LNCaP clone FGC (cell line): Measurements from ENCODE around the gene CACHD1.

Experiments
- DNase-seq: peaks from one replicate; pipeline ENCODE4 v3.0.0-alpha.2; 2011; ENCODE audit warnings: low read depth
- H3K4me3 ChIP-seq: 2 replicates; pipeline ENCODE4 v1.5.1; 2011; ENCODE audit warnings: mild to moderate bottlenecking, low read depth, low read length, control low read depth
- TF ChIP-seq, protein P1 (sequence below): IDR thresholded peaks from 2 replicates; pipeline ENCODE4 v1.5.1; 2012; ENCODE audit warnings: mild to moderate bottlenecking; ENCODE audit not compliant: control insufficient read depth, insufficient read depth; ENCODE audit errors: extremely low read depth

The CACHD1 gene

DNA sequence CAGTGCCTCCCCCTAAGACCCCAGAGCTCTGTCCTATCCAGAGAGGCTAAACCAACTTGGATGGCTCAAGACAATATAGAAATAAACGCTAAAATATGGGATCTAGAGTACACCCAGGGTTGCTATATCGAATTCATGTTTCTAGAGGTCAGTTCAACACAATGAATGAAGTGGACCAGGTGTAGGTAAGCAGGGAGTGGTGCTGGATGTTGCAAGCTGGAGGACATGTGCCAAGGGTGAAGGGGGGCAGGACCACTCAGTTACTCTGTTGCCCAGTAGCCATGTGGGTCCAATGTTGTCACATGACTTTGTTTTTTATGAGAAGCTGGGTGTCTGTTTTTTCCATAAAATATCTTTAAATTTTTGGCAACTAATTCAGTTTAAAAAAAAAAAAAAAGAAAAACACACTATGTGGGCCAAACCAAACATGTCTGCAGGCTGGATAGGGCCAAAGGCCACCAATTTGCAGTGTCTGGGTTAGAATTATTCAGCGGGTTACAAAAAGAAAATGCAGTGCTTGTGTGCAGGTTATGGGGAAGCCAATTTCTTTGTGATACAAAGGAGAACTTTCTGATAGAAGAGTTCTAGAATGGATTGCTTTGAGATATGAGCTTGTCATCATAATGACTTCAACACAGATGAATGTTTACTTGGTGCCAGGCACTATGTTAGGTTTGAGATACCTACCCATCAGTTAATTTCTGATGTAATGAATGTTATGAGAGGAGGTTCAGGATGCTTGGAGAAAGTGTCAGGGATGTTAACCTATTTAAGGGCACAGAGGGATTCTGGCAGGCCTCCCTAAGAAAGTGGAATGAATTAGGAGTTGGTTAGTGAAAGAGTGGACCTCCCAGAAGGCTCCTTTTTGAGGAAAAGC is 8.9 kb downstream of the CACHD1 start:
- no peak for DNase-seq
- TF ChIP-seq, protein P1, sequence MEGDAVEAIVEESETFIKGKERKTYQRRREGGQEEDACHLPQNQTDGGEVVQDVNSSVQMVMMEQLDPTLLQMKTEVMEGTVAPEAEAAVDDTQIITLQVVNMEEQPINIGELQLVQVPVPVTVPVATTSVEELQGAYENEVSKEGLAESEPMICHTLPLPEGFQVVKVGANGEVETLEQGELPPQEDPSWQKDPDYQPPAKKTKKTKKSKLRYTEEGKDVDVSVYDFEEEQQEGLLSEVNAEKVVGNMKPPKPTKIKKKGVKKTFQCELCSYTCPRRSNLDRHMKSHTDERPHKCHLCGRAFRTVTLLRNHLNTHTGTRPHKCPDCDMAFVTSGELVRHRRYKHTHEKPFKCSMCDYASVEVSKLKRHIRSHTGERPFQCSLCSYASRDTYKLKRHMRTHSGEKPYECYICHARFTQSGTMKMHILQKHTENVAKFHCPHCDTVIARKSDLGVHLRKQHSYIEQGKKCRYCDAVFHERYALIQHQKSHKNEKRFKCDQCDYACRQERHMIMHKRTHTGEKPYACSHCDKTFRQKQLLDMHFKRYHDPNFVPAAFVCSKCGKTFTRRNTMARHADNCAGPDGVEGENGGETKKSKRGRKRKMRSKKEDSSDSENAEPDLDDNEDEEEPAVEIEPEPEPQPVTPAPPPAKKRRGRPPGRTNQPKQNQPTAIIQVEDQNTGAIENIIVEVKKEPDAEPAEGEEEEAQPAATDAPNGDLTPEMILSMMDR, result no peak
- H3K4me3 ChIP-seq, result no peak overlapping the region

DNA sequence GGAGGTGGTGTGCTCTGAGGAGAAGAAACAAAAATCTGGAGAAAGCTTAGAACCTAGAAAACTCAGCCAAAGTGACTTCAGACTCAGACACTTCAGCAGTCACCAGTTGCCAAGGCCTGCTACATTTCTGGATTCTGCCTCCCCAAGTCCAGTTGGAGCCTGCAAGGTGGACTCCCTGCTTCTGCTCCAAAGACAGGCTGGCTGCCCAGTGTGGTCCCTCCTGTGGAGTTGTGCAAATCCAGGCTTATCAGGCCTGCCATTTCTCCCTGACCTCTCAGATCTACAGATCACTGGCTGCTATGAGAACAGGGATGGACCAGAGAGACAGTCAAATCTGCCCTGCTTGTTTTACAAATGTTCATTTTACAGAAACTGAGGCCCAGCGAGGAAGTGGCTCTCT is 9.9 kb downstream of the CACHD1 start:
- DNase-seq, result no peak
- no peak overlapping the region for H3K4me3 ChIP-seq
- TF ChIP-seq, protein P1, result no peak

DNA sequence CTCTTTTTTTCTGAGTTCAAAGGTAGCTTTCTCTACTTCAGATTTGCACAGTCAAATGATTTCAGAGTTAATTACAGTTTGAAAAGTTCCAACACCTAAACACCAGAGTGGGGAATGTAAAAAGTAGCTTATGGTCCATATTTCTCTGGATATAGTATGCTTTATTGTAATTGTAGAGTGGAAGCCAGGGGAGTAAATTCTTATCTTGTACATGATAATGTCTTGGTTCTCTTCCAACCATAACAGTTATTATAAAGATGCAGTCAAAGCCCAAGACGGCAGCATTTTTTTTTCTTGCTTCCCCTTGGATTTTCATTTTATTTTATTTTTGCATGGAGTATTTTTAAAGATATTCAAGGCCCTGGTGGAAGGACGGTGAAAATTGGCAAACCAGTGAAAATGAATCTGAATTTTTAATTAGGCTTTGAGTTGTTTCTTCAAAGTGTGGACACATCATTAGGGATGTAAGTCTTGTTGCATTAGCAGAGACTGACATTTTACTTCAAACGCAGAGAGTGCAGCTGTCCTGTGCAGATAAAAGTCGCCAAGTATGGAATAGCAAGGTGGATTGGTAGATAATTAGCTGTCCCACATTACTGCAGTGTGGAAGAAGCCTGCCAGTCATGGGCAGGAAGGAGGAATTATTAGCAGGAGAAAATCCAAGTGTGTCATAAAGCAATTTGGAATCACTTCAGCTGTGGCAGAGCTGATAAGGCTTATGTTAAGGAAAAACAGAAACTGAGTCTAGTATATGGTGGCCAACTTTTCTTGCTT is 11.3 kb downstream of the CACHD1 start:
- no peak for DNase-seq
- H3K4me3 ChIP-seq, result no peak overlapping the region
- TF ChIP-seq, protein P1, result no peak

GRCh38 chr1:64482128-64482527 is 12.2 kb downstream of the CACHD1 start:
- TF ChIP-seq, protein P1, result no peak
- no peak overlapping the region for H3K4me3 ChIP-seq
- no peak for DNase-seq

DNA sequence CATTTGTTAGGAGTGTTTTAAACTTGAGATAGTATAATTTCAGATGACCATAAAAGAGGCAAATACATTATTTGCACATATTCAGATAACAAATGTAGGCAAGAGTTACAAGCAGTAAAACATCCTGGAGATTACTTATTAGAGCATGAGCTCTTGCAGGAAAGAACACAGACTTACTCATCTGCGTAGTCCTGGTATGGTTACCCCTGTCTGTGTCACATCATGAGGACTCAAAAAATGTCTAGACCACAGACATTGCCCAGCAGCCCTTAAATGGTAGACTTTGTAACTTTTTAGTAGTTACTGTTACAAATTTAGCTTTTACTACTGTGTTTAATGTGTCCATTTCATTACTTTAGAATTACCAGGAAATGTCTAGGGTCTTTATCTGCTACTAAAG is 12.8 kb downstream of the CACHD1 start:
- no peak for DNase-seq
- TF ChIP-seq, protein P1, result no peak
- no peak overlapping the region for H3K4me3 ChIP-seq

DNA sequence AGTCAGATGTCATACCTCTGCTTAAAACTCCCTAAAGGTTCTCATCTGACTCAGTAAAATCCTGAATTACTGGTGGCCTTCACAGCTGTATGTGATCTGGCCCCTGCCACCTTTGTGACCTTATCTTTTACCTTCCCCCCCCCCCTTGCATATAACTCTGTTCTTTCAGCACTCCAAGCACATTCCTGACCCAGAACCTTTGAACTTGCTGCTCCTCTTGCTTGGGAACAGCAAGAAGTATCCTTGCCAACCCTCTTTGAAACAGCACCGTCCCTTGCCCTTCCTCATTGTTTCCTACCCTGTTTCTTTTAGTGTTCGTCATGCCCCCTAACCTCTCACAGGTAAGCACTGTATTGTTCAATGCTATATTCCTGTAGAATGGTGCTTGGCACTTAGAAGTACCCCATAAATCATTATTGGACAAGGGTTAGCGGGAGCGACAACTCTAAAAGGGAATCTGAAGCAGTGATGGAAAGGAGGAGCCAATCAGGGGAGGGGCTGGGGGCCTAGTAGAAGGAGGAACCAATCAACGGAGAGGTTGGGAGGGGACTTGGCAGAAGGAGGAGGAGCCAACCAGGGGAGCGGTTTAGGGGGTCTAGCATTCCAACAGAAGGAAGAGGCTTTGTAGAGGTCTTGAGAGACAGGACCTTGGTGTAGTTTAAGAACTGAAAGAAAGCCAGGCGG is 13.9 kb downstream of the CACHD1 start:
- DNase-seq, result no peak
- no peak overlapping the region for H3K4me3 ChIP-seq
- TF ChIP-seq, protein P1, result no peak
